HFFc6 (cell line): ENCODE data around the gene MAD1L1. TPM values are rescaled to one million over a fixed set of nuclear protein-coding genes. Genes with fewer than 3 reads are reported as not detected.

Experiments
- DNase-seq: peaks from one replicate; pipeline ENCODE4 v3.0.0-alpha.2; 2018
- H3K27ac Mint-ChIP-seq: 2 replicates; pipeline ENCODE4 v1.8.0; 2020; ENCODE audit warnings: mild to moderate bottlenecking, mixed read lengths
- H3K27me3 Mint-ChIP-seq: 2 replicates; pipeline ENCODE4 v1.8.0; 2021; ENCODE audit warnings: mild to moderate bottlenecking, moderate library complexity, mixed read lengths; ENCODE audit not compliant: insufficient read depth
- H3K36me3 Mint-ChIP-seq: 2 replicates; pipeline ENCODE4 v1.8.0; 2021; ENCODE audit warnings: low read depth, mixed read lengths
- H3K4me1 Mint-ChIP-seq: 2 replicates; pipeline ENCODE4 v1.8.0; 2020; ENCODE audit warnings: low read depth, mixed read lengths
- H3K4me3 Mint-ChIP-seq: 2 replicates; pipeline ENCODE4 v1.8.0; 2020; ENCODE audit warnings: mild to moderate bottlenecking, moderate library complexity, mixed read lengths
- H3K9me3 Mint-ChIP-seq: 2 replicates; pipeline ENCODE4 v1.8.0; 2020; ENCODE audit warnings: mild to moderate bottlenecking, mixed read lengths
- CTCF ChIP-seq: fragments of 200-600 bp; sonication (generic); IDR thresholded peaks from 2 replicates; pipeline ENCODE4 v1.5.0; 2021; ENCODE audit warnings: antibody characterized with exemption, mild to moderate bottlenecking
- total RNA-seq, 6 experiments: library from RNA; stranded (reverse); fragmentation: NEBNext Ultra II Directional; extraction: Animal tissue kit (Norgen Biotek cat#: 25700); gene quantifications; 2 replicates in 1 of 6; 3 replicates in 5 of 6; pipeline ENCODE4 v1.2.3, GENCODE V29; 2021

Gene MAD1L1
- total RNA-seq, 6 experiments from 2014 or later, result 34.6 to 44.8 (median 40.2) TPM

GRCh38 chr7:1909476-1909875 is 323.3 kb downstream of the MAD1L1 start:
- Mint-ChIP-seq H3K27ac (no peak overlapping the region), H3K4me1 (peaks cover 16% of the 10 kb centered on the region), H3K27me3 (peaks cover 2% of the 10 kb centered on the region), H3K36me3 (no peaks in the 10 kb centered on the region), H3K4me3 (no peak overlapping the region), H3K9me3 (no peaks in the 10 kb centered on the region)
- no peak for TF ChIP-seq CTCF
- no peak for DNase-seq

DNA sequence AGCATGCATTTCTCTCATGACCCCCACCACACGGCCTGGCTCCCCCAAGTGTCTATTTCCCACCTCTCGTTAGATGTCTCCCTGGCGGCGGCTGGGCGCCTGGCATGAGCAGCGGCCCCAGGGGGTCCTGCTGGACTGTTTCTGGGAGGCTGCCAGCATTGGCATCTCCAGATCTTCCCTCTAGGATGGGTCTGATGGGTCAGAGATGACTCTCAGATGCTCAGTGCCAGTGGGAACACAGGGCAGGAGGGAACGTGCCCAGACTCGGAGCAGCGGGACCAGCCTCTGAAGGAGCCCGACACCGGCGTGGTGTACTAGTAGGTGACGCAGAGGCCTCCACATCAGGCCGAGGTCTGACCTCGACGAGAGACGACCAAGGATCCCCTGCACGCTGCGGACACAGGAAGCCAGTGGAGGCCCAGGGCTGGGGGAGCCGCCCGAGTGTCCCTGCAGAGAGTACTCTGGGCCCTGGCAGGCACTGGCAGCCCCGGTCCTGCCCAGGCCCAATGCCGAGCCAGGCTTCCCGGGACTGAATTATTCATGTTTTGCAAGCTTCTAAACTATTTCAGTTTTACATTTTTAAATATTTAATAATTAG is 323.8 kb downstream of the MAD1L1 start:
- peaks cover 2% of the 10 kb centered on the region for H3K27me3 Mint-ChIP-seq
- TF ChIP-seq CTCF, result no peak
- no peak for DNase-seq
- H3K9me3 Mint-ChIP-seq, result no peaks in the 10 kb centered on the region
- H3K36me3 Mint-ChIP-seq, result no peaks in the 10 kb centered on the region
- no peak overlapping the region for H3K27ac Mint-ChIP-seq
- peaks cover 16% of the 10 kb centered on the region for H3K4me1 Mint-ChIP-seq
- H3K4me3 Mint-ChIP-seq, result no peak overlapping the region

DNA sequence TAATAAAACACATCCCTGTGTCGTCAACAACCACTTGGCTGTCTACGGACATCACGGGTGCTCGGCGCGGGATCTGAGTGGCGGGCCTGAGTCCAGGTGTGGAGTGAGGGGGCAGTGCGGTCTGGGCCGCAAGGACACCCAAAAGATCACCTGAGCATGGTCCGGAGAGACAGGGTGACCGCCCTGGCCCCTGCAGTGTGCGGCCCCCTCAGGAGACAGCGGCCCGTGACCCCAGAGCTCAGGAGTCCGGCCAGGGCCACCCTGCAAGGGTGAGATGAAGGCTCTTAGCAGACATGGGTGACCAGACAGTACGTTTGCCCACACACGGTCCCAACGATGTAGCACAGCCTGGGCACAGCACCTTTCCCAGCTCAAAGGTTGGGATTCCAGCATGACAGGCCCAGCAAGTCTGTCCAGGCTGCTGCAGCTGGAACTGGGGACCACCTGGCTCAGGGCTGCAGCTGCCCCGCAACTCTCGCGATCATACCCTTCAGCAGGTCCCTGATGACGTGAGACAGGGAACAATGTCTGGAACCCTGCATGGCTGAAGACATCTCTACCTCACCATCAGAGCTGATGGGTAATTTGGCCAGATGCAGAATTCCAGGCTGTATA is 324.9 kb downstream of the MAD1L1 start:
- peaks cover 2% of the 10 kb centered on the region for H3K27me3 Mint-ChIP-seq
- H3K4me1 Mint-ChIP-seq, result peaks cover 11% of the 10 kb centered on the region
- no peak overlapping the region for H3K27ac Mint-ChIP-seq
- H3K4me3 Mint-ChIP-seq, result no peak overlapping the region
- H3K9me3 Mint-ChIP-seq, result no peaks in the 10 kb centered on the region
- TF ChIP-seq CTCF, result no peak
- no peak for DNase-seq
- H3K36me3 Mint-ChIP-seq, result no peaks in the 10 kb centered on the region

- peaks cover 2% of the 10 kb centered on the region for H3K27me3 Mint-ChIP-seq
- no peak for DNase-seq
- peaks cover 4% of the 10 kb centered on the region for H3K4me1 Mint-ChIP-seq
- no peak for TF ChIP-seq CTCF
- no peak overlapping the region for H3K27ac Mint-ChIP-seq
- H3K36me3 Mint-ChIP-seq, result no peaks in the 10 kb centered on the region
- no peaks in the 10 kb centered on the region for H3K9me3 Mint-ChIP-seq
- H3K4me3 Mint-ChIP-seq, result no peak overlapping the region
Observed at GRCh38 chr7:1906988-1907745, 325.6 kb downstream of the MAD1L1 start.

DNA sequence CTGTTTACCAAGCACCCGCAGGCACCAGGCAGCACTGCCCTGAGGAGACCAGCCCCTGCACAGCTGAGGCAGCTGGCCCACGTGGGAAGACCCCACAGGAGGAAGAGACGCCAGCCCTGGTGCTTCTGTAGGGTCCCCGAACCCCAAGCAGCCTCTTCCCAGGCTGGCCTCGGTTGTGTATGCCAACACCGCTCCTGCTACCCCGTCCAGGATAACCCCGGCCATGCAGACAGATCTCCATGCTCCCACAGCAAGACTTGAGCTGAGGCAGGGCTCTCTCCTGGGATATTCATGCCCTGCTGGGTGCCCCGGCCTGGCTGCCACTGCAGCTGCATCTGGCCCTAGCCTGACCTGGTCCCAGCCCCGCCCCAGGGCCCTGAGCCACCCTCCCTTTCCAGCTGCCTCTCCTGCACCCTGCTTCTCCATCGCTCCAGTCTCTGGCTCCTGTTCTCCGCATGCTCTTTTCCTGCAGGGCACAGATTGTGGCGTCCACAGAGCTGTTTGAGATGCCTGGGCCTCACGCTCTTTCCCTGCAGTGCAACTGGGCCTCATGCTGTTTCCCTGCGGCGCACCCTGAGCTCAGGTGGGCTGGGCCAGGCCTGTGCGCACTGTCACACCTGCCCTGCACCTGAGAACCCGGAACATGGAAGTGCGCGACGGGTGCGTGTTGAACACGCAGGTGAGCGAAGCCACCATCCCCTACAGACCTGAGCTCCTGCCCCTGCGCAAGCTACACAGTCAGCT is 326.5 kb downstream of the MAD1L1 start:
- H3K9me3 Mint-ChIP-seq, result no peaks in the 10 kb centered on the region
- peaks cover 2% of the 10 kb centered on the region; the same call in 1 of the 2 replicates for H3K27me3 Mint-ChIP-seq
- TF ChIP-seq CTCF, result no peak
- no peak overlapping the region for H3K27ac Mint-ChIP-seq
- H3K4me1 Mint-ChIP-seq, result no peaks in the 10 kb centered on the region
- no peaks in the 10 kb centered on the region for H3K36me3 Mint-ChIP-seq
- DNase-seq, result no peak
- H3K4me3 Mint-ChIP-seq, result no peak overlapping the region
